Cardiac fibroblast (primary cell): ENCODE results near the gene MYOM1.
A peak's percentile ranks its signal among the peaks of the same experiment; 100 is the strongest.

Experiments
- DNase-seq, 2 donors: peaks; one replicate each; pipeline versions ENCODE4 v3.0.0 to v3.0.0-alpha.2; 2010; ENCODE audit warnings: low read depth in 2 of 2
- H3K4me3 ChIP-seq, 2 donors: replicated peaks in 1 of 2; 1 replicate in 1 of 2; 2 replicates in 1 of 2; pipeline ENCODE4 v1.5.1; 2011; ENCODE audit warnings: low read depth in 2 of 2, low read length in 2 of 2, mild to moderate bottlenecking in 2 of 2, moderate library complexity in 1 of 2
- CTCF ChIP-seq: IDR thresholded peaks from one replicate; pipeline ENCODE4 v1.5.1; 2011; ENCODE audit warnings: low read depth, mild to moderate bottlenecking, low read length, inconsistent platforms

The MYOM1 gene

GRCh38 chr18:3250237-3251107 is 30.7 kb upstream of the MYOM1 start:
- H3K4me3 ChIP-seq: peak overlapping the region in 1 of 2 donors; percentile 100
- peak; percentile 85 to 88 for DNase-seq
- no peak for TF ChIP-seq CTCF

GRCh38 chr18:3248658-3249359 is 29.0 kb upstream of the MYOM1 start:
- peak; percentile 68 to 77 for DNase-seq
- no peak for TF ChIP-seq CTCF
- H3K4me3 ChIP-seq: peak overlapping the region; percentile 95 to 100

- DNase-seq: peak; percentile 59 to 60
- no peak for TF ChIP-seq CTCF
- H3K4me3 ChIP-seq: peak overlapping the region; percentile 95 to 100
Measured at GRCh38 chr18:3248062-3248657, 28.4 kb upstream of the MYOM1 start.

- TF ChIP-seq CTCF: no peak
- peak; percentile 99 to 100 for DNase-seq
Measured at GRCh38 chr18:3247240-3248061, 27.7 kb upstream of the MYOM1 start, which contains the start of gene MYL12A. Gene MYL12A (plus strand): TSS chr18:3247801. CDS start chr18:3253248, 5,447 bp downstream.

GRCh38 chr18:3246635-3247239 is 27.0 kb upstream of the MYOM1 start:
- TF ChIP-seq CTCF: no peak
- peak in 1 of 2 donors; percentile 48 for DNase-seq
- peak overlapping the region; percentile 24 to 64 for H3K4me3 ChIP-seq

More at GRCh38 chr18:3247240-3248061, 27.7 kb upstream of the MYOM1 start, which contains the start of gene MYL12A:
- peak within 1 kb of the TSS; percentile 95 to 100 for H3K4me3 ChIP-seq
